GM21381 (cell line): Measurements from ENCODE around the gene LOX.

Experiments
- ATAC-seq: cut with Tn5 transposase; IDR thresholded peaks from one replicate; pipeline ENCODE4 v1.9.1; 2021; ENCODE audit warnings: mild to moderate bottlenecking, moderate library complexity; ENCODE audit not compliant: unreplicated experiment

The LOX gene

GRCh38 chr5:122078116-122079110 lies at the start of gene LOX:
Gene LOX (minus strand): TSS chr5:122078259. CDS start chr5:122077985, 274 bp downstream.
- no peak for ATAC-seq

- ATAC-seq: no peak
Measured at GRCh38 chr5:122126756-122127321, 48.8 kb upstream of the LOX start.

GRCh38 chr5:122126177-122126755 lies 48.2 kb upstream of the LOX start:
- ATAC-seq: no peak

- ATAC-seq: no peak
Measured at GRCh38 chr5:122124766-122125165, 46.7 kb upstream of the LOX start.

GRCh38 chr5:122121479-122122465 lies 43.7 kb upstream of the LOX start:
- ATAC-seq: no peak

- ATAC-seq: no peak
Measured at GRCh38 chr5:122120957-122121356, 42.9 kb upstream of the LOX start.

- ATAC-seq: no peak
Measured at GRCh38 chr5:122120493-122120892, 42.4 kb upstream of the LOX start.

GRCh38 chr5:122119205-122119604 lies 41.1 kb upstream of the LOX start:
- ATAC-seq: no peak

- ATAC-seq: no peak
Measured at GRCh38 chr5:122118356-122118948, 40.4 kb upstream of the LOX start.

GRCh38 chr5:122114501-122114900 lies 36.4 kb upstream of the LOX start:
- no peak for ATAC-seq

- no peak for ATAC-seq
Measured at GRCh38 chr5:122112733-122113558, 34.9 kb upstream of the LOX start.

GRCh38 chr5:122112063-122112462 lies 34.0 kb upstream of the LOX start:
- no peak for ATAC-seq

GRCh38 chr5:122111460-122111859 lies 33.4 kb upstream of the LOX start:
- no peak for ATAC-seq

- ATAC-seq: no peak
Measured at GRCh38 chr5:122110987-122111386, 32.9 kb upstream of the LOX start.

GRCh38 chr5:122107016-122107415 lies 29.0 kb upstream of the LOX start:
- ATAC-seq: no peak

GRCh38 chr5:122105909-122106308 lies 27.9 kb upstream of the LOX start:
- ATAC-seq: no peak

- ATAC-seq: no peak
Measured at GRCh38 chr5:122102825-122103224, 24.8 kb upstream of the LOX start.

GRCh38 chr5:122101636-122102285 lies 23.7 kb upstream of the LOX start:
- ATAC-seq: peak; percentile 74
